ENCODE measurements around the gene RYR3. TPM values are rescaled to one million over a fixed set of nuclear protein-coding genes. Genes with fewer than 3 reads are reported as not detected.

The RYR3 gene
- total and polyA plus RNA-seq, 2 of the 13 experiments (the other 11 are each of a cell fraction or from before 2014, with no cell fraction given) = not detected

DNA sequence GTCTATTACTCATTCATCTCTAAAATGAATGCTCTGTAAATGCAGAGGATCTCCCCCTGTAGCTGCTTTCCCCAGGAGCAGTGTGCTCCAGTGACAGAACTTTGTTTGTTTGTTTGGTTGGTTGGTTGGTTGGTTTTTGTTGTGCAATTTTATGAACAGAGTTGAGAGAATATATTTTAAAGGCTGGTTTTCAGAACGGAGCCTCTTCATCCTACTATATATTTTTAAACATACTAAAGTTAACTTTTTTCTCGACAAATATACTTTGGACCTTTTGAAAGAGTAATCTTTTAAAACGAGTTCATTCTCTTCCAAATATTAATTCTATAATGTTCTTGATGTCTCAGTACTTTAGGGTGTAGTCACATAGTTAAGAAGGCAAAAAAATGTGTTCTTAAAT is 20.2 kb downstream of the RYR3 start:
- DNase-seq (ENCODE audit: low spot score) = no peak
- TF ChIP-seq MIER3 (CRISPR knock-in tag; IDR thresholded peaks at IDR 0.05; ENCODE audit: borderline replicate concordance) (no peak), ZNF552 (CRISPR knock-in tag; IDR thresholded peaks at IDR 0.05; ENCODE audit: borderline replicate concordance) (no peak), CCAR2 (optimal IDR thresholded peaks at IDR 0.05; ENCODE audit: low read depth, low read length) (no peak), IKZF5 (CRISPR knock-in tag; IDR thresholded peaks at IDR 0.05) (no peak)
- Histone ChIP-seq H2AFZ (ENCODE audit: low read length) (no peak overlapping the region), H3K4me2 (ENCODE audit: low read depth, low read length) (no peak overlapping the region), H4K20me1 (ENCODE audit: insufficient read depth, low read length) (no peaks in the 10 kb centered on the region), H3K9me3 (ENCODE audit: low read length) (no peaks in the 10 kb centered on the region), H3K4me3 (replicated peaks in 1 of 3; ENCODE audit: insufficient read depth in 1 of 3, low read depth in 2 of 3, low read length in 3 of 3) (no peak overlapping the region), H3K27me3 (ENCODE audit: control insufficient read depth in 1 of 2, insufficient read depth in 2 of 2, low read length in 2 of 2) (no peaks in the 10 kb centered on the region; a peak in 1 of 5 replicates), H3K36me3 (replicated peaks in 1 of 2; ENCODE audit: control insufficient read depth in 1 of 2, insufficient read depth in 2 of 2, low read length in 2 of 2) (no peaks in the 10 kb centered on the region), H3K4me1 (ENCODE audit: insufficient read depth, low read length) (no peaks in the 10 kb centered on the region), H3K79me2 (ENCODE audit: insufficient read depth, low read length) (no peaks in the 10 kb centered on the region), H3K9ac (ENCODE audit: insufficient read depth, low read depth, low read length) (no peak overlapping the region), H3K27ac (ENCODE audit: extremely low read length, insufficient read depth, low read length) (no peak overlapping the region)
- intact Hi-C loops (cut with micrococcal nuclease; ENCODE audit: unreplicated experiment) (no loop called here), in situ Hi-C loops (cut with HindIII; ENCODE audit: extremely low pct_ligation_motif_present, low pct_unique_long_range_greater_than_20kb) (no loop called here)
- WGBS (ENCODE audit: low lambda C conversion rate) = 0% methylated on average over 3 of the region's 3 CpGs
- ChIA-PET CTCF (ENCODE audit: low intra/inter-chr PET ratio, low total read pairs) (no interaction called here), POLR2A (no interaction called here)
- no peak for FAIRE-seq
- BruUV-seq (replicated peaks) = no TSS peak
- ATAC-seq = no peak

DNA sequence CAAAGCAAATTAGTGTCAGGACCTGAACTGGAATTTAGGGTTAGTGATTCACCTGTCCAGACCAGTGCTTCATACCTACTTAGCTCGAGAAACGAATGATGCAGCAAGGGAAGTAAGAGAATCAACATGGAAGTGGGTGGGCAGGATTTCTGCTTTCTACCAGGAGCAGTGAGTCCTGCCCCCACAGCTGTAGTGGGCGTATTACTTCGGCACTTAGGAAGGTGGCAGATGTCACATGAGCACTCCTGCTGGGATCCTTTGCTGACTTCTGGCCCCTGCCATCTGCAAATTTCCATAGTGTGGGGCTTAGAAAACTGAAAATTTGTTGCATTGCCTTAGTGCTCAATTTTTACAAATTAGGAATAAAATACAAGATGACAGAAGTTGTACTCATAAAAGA is 31.2 kb downstream of the RYR3 start:
- ChIA-PET CTCF (ENCODE audit: low intra/inter-chr PET ratio, low total read pairs) (no interaction called here), POLR2A (no interaction called here)
- Histone ChIP-seq H3K36me3 (replicated peaks in 1 of 2; ENCODE audit: control insufficient read depth in 1 of 2, insufficient read depth in 2 of 2, low read length in 2 of 2) (no peaks in the 10 kb centered on the region), H3K4me2 (ENCODE audit: low read depth, low read length) (no peak overlapping the region), H3K9me3 (ENCODE audit: low read length) (no peaks in the 10 kb centered on the region), H2AFZ (ENCODE audit: low read length) (no peak overlapping the region), H3K79me2 (ENCODE audit: insufficient read depth, low read length) (no peaks in the 10 kb centered on the region), H3K27me3 (ENCODE audit: control insufficient read depth in 1 of 2, insufficient read depth in 2 of 2, low read length in 2 of 2) (peaks cover 0 to 3% of the 10 kb centered on the region in 2 experiments; a peak in 1 of 5 replicates), H3K4me3 (replicated peaks in 1 of 3; ENCODE audit: insufficient read depth in 1 of 3, low read depth in 2 of 3, low read length in 3 of 3) (no peak overlapping the region), H3K9ac (ENCODE audit: insufficient read depth, low read depth, low read length) (no peak overlapping the region), H4K20me1 (ENCODE audit: insufficient read depth, low read length) (no peaks in the 10 kb centered on the region), H3K27ac (ENCODE audit: extremely low read length, insufficient read depth, low read length) (no peak overlapping the region), H3K4me1 (ENCODE audit: insufficient read depth, low read length) (no peaks in the 10 kb centered on the region)
- no peak for FAIRE-seq
- no peak for ATAC-seq
- no TSS peak for BruUV-seq (replicated peaks)
- WGBS (ENCODE audit: low lambda C conversion rate) = 11% methylated on average over 4 of the region's 4 CpGs
- in situ Hi-C loops (cut with HindIII; ENCODE audit: extremely low pct_ligation_motif_present, low pct_unique_long_range_greater_than_20kb) (no loop called here), intact Hi-C loops (cut with micrococcal nuclease; ENCODE audit: unreplicated experiment) (no loop called here)
- no peak for DNase-seq (ENCODE audit: low spot score)
- TF ChIP-seq, protein P1, sequence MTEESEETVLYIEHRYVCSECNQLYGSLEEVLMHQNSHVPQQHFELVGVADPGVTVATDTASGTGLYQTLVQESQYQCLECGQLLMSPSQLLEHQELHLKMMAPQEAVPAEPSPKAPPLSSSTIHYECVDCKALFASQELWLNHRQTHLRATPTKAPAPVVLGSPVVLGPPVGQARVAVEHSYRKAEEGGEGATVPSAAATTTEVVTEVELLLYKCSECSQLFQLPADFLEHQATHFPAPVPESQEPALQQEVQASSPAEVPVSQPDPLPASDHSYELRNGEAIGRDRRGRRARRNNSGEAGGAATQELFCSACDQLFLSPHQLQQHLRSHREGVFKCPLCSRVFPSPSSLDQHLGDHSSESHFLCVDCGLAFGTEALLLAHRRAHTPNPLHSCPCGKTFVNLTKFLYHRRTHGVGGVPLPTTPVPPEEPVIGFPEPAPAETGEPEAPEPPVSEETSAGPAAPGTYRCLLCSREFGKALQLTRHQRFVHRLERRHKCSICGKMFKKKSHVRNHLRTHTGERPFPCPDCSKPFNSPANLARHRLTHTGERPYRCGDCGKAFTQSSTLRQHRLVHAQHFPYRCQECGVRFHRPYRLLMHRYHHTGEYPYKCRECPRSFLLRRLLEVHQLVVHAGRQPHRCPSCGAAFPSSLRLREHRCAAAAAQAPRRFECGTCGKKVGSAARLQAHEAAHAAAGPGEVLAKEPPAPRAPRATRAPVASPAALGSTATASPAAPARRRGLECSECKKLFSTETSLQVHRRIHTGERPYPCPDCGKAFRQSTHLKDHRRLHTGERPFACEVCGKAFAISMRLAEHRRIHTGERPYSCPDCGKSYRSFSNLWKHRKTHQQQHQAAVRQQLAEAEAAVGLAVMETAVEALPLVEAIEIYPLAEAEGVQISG (CRISPR knock-in tag; IDR thresholded peaks at IDR 0.05) = no peak
- TF ChIP-seq ZBTB46 (CRISPR knock-in tag; IDR thresholded peaks at IDR 0.05; ENCODE audit: borderline replicate concordance) (no peak), ZNF782 (CRISPR knock-in tag; IDR thresholded peaks at IDR 0.05; ENCODE audit: borderline replicate concordance) (no peak)

All from HepG2 (cell line).